Stimulated activated effector memory CD8-positive, alpha-beta T cell treated with anti-CD3 and anti-CD28 coated beads, Interleukin-12 subunit alpha, Interleukin-12 subunit beta, amount 100 ng/mL, for 72 hours (primary cell): ENCODE data around the gene MMP10.

Experiments used
- ATAC-seq: fragments of 150-1000 bp; cut with Tn5 transposase; 2 replicates; pipeline ENCODE4 v1.10.0; 2021
- DNase-seq, 2 donors: peaks; one replicate each; pipeline ENCODE4 v3.0.0; 2021 to 2022; ENCODE audit warnings: low spot score in 2 of 2
- H3K27ac Mint-ChIP-seq: one replicate; pipeline ENCODE4 v1.8.0; 2022; ENCODE audit warnings: mild to moderate bottlenecking, mixed read lengths
- H3K36me3 Mint-ChIP-seq: one replicate; pipeline ENCODE4 v1.8.0; 2022; ENCODE audit warnings: mild to moderate bottlenecking, mixed read lengths
- H3K4me1 Mint-ChIP-seq: one replicate; pipeline ENCODE4 v1.8.0; 2022; ENCODE audit warnings: mixed read lengths
- H3K4me3 Mint-ChIP-seq: one replicate; pipeline ENCODE4 v1.8.0; 2022; ENCODE audit warnings: mild to moderate bottlenecking, mixed read lengths
- H3K9me3 Mint-ChIP-seq: one replicate; pipeline ENCODE4 v1.8.0; 2022; ENCODE audit warnings: mixed read lengths

The MMP10 gene

GRCh38 chr11:102780491-102780918, at the start of gene MMP10:
Gene MMP10 (minus strand): TSS chr11:102780628. CDS start chr11:102780591, 37 bp downstream.
- H3K27ac Mint-ChIP-seq, result no peak within 1 kb of the TSS
- DNase-seq (no peak), ATAC-seq (no peak)
- no peaks in the 10 kb centered on the region for H3K9me3 Mint-ChIP-seq
- no peak within 1 kb of the TSS for H3K4me3 Mint-ChIP-seq
- no peaks in the 10 kb centered on the region for H3K4me1 Mint-ChIP-seq
- H3K36me3 Mint-ChIP-seq, result no peaks in the 10 kb centered on the region

DNA sequence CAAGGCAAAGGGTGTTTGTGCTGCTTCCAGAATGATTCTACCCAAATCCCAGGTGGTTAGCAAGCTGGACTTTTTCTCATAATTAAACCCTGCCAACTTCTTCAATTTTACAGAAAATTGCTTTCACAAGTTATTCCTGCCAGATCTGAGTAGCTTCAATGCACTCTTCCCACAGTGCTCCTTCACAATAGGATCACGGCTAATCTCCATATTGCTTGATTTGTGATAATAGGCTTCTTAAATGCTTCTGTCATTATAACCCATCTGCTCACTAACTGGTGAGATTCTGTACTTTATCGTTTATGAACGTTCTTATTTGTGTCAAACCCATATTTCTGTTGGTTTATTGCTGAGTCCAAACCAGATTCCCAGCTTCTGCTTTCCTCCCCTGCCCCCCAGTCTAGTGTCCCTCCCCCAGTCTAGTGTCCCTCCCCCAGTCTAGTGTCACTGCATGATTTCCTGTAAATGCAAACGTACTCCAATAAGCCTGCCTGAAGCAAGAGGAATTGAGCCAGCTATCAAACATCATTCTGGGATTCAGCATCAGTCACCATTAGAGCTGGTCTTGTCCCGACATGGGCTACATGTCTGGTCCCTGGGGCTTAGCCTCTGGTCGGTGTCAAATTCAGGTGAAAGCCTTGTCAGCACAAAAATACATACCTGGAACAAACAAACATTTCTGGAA, 49.0 kb upstream of the MMP10 start:
- Mint-ChIP-seq H3K36me3 (no peaks in the 10 kb centered on the region), H3K9me3 (no peaks in the 10 kb centered on the region), H3K27ac (no peak overlapping the region), H3K4me3 (no peak overlapping the region), H3K4me1 (no peaks in the 10 kb centered on the region)
- DNase-seq (no peak), ATAC-seq (no peak)

GRCh38 chr11:102824556-102824955, 44.1 kb upstream of the MMP10 start:
- no peaks in the 10 kb centered on the region for H3K4me1 Mint-ChIP-seq

DNA sequence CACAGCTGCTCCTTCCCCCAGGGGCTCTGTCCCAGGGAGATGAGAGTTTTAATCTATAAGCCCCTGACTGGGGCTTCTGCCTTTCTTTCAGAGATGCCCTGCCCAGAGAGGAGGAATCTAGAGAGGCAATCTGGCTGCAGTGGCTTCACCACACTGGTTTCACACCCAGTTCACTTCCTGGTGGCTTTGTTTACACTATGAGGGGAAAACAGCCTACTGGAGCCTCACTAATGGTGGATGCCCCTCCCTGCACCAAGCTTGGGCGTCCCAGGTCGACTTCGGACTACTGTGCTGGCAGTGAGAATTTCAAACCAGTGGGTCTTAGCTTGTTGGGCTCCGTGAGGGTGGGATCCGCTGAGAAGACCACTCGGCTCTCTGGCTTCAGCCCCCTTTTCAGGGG, 39.1 kb upstream of the MMP10 start:
- ATAC-seq (no peak), DNase-seq (no peak)
- Mint-ChIP-seq H3K4me3 (no peak overlapping the region), H3K4me1 (no peaks in the 10 kb centered on the region), H3K36me3 (no peaks in the 10 kb centered on the region), H3K9me3 (peaks cover 8% of the 10 kb centered on the region), H3K27ac (no peak overlapping the region)

More at GRCh38 chr11:102824556-102824955, 44.1 kb upstream of the MMP10 start:
- no peak overlapping the region for H3K27ac Mint-ChIP-seq
- no peak overlapping the region for H3K4me3 Mint-ChIP-seq
- DNase-seq (no peak), ATAC-seq (no peak)
- no peaks in the 10 kb centered on the region for H3K9me3 Mint-ChIP-seq
- no peaks in the 10 kb centered on the region for H3K36me3 Mint-ChIP-seq

GRCh38 chr11:102813484-102813883, 33.1 kb upstream of the MMP10 start:
- no peaks in the 10 kb centered on the region for H3K36me3 Mint-ChIP-seq
- no peak for DNase-seq
- no peak for ATAC-seq
- no peak overlapping the region for H3K27ac Mint-ChIP-seq
- H3K4me1 Mint-ChIP-seq, result no peaks in the 10 kb centered on the region
- H3K9me3 Mint-ChIP-seq, result peaks cover 11% of the 10 kb centered on the region
- H3K4me3 Mint-ChIP-seq, result no peak overlapping the region

DNA sequence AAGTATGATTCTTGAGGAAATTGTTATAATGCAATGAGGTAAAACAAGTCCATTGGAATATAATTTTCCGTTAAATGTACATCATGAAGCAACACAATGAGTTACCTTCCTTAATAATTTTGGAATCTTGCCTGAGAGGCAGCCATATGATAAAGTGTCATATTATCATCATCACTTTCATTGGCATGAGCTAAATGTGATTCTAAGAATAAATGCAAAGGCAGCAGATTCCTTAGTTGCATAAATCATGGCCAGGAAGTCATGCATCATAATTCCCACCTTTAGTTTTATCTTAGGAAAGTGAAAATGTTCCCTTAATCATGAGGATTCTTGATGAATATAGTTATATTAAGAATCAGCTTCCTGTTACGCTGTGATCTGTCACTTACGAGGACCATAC, 31.8 kb upstream of the MMP10 start:
- Mint-ChIP-seq H3K4me1 (no peaks in the 10 kb centered on the region), H3K9me3 (peaks cover 8% of the 10 kb centered on the region), H3K36me3 (no peaks in the 10 kb centered on the region), H3K4me3 (no peak overlapping the region), H3K27ac (no peak overlapping the region)
- DNase-seq (no peak), ATAC-seq (no peak)

DNA sequence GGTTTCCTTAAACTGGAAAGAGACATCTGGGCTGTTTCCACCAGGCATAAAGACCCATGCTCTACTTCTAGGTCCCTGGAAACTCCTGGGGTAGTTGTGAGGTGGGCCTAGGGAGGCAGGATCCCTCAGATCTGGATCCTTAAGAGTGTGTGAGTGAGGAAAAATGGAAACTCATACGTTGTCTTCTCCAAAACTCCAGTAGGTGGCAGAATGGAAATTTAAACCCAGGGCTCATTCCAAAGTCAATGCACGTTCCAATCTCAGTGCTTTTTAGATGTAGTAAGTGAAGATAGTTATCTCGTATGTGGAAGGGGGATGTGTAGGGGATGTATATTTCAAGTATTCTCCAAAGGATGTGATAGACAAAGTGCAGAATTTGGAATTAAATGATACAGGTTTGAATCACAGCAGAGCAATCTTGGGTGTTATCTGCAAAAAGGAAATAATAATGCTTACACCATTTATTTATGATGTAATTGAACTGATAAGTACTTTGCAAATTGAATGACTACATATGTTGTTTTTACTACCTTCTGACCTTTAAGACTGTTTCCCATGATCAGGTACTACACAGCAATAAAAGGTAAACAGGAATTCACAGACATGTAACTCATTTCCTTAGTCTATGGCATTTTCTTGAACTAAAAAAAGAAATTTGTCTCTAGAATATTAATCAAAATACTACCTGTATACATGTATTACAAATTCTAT, 30.7 kb upstream of the MMP10 start:
- Mint-ChIP-seq H3K4me3 (no peak overlapping the region), H3K27ac (no peak overlapping the region), H3K9me3 (peaks cover 3% of the 10 kb centered on the region), H3K4me1 (no peaks in the 10 kb centered on the region), H3K36me3 (no peaks in the 10 kb centered on the region)
- ATAC-seq (no peak), DNase-seq (no peak)

DNA sequence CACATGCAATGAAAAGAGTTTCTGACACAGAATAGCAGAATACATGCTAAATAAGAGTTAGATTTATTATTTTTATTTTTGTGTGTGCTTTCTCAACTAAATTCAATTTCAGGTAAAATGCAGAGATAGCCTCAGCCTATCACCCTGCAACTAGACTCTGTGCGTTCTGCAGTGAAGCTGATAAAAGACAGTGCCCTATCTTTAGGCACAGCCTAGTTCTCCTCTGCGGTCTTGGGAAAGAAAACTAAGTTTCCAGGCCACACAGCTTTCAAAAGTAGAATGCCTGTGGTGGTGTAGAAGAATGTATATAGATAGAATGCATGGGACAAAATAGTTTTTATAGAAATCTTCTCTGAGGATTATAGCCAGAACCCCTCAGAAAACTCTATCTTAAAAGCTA, 29.5 kb upstream of the MMP10 start:
- Mint-ChIP-seq H3K9me3 (peaks cover 3% of the 10 kb centered on the region), H3K27ac (no peak overlapping the region), H3K4me1 (no peaks in the 10 kb centered on the region), H3K36me3 (no peaks in the 10 kb centered on the region), H3K4me3 (no peak overlapping the region)
- ATAC-seq (no peak), DNase-seq (no peak)

DNA sequence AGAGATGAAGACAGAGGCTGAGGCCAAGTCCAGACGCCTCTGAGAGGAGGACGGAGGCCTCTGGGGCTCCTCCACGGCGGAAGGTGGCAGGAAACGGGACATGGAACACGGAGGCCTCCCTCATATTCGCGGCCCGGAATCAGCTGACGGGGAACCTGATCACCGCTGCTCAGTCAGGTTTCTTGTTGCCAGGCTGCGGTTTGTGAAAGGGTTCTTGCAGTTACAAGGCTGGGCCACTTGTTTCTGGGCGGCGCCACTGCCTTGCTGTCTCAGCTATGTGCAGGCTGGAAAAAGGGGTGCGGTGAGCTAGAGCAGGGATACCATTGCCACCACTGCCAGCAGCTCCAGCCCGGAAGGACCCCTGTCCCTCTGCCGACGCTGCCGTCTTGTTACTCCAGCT, 27.5 kb upstream of the MMP10 start:
- peak; percentile 49 for ATAC-seq
- H3K9me3 Mint-ChIP-seq, result no peaks in the 10 kb centered on the region
- H3K4me1 Mint-ChIP-seq, result no peaks in the 10 kb centered on the region
- H3K36me3 Mint-ChIP-seq, result no peaks in the 10 kb centered on the region
- H3K27ac Mint-ChIP-seq, result no peak overlapping the region
- DNase-seq, result no peak
- no peak overlapping the region for H3K4me3 Mint-ChIP-seq

GRCh38 chr11:102806296-102806695, 25.9 kb upstream of the MMP10 start:
- no peaks in the 10 kb centered on the region for H3K36me3 Mint-ChIP-seq
- no peaks in the 10 kb centered on the region for H3K4me1 Mint-ChIP-seq
- H3K9me3 Mint-ChIP-seq, result no peaks in the 10 kb centered on the region
- no peak overlapping the region for H3K27ac Mint-ChIP-seq
- ATAC-seq (no peak), DNase-seq (no peak)
- H3K4me3 Mint-ChIP-seq, result no peak overlapping the region

DNA sequence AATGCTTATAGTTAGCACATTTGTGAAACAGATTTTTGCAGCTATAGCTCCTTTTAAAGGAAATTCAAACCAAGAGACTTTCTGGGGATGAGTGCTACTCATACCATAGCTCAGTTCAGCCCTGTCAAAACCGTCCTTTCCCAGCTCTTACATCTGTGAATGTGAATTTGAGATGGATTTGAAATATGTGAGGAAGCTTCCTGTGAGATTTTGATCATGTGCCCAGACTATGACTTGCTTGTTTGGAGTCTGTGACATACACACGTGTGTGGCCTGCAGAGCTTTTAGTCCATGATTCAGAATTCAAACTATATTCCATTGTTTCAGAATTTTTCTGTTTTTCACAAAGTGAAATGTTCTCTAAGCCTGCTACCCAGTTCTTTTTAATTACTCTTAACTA, 21.9 kb upstream of the MMP10 start:
- Mint-ChIP-seq H3K4me1 (no peaks in the 10 kb centered on the region), H3K36me3 (no peaks in the 10 kb centered on the region), H3K27ac (no peak overlapping the region), H3K4me3 (no peak overlapping the region), H3K9me3 (no peaks in the 10 kb centered on the region)
- DNase-seq, result no peak
- peak; percentile 21 for ATAC-seq

DNA sequence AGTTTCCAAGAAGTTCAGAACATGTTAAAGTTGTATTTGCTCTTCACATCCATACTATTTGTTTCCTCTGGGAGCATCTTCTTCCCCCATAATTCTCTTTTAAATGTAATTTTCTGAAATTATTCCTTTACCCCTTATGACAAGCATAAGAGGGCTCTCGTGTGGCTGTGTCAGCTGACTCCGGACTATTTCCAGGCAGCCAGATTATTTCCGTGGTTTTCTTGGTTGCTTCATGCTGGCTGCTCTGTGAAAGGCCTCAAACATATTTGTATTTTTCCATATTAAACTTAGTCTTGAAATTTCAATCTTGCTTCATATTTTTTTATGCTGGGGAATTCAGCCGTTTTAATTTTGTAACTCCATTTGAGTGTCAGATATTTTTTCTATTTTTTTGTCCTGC, 20.3 kb upstream of the MMP10 start:
- Mint-ChIP-seq H3K27ac (no peak overlapping the region), H3K36me3 (no peaks in the 10 kb centered on the region), H3K4me3 (no peak overlapping the region), H3K4me1 (no peaks in the 10 kb centered on the region), H3K9me3 (no peaks in the 10 kb centered on the region)
- ATAC-seq (no peak), DNase-seq (no peak)

- Mint-ChIP-seq H3K9me3 (no peaks in the 10 kb centered on the region), H3K4me3 (no peak overlapping the region), H3K27ac (no peak overlapping the region), H3K36me3 (no peaks in the 10 kb centered on the region), H3K4me1 (no peaks in the 10 kb centered on the region)
- ATAC-seq, result no peak
- DNase-seq, result no peak
These were observed 19.4 kb upstream of the MMP10 start for GRCh38 chr11:102799681-102800340.

GRCh38 chr11:102798012-102798746, 17.8 kb upstream of the MMP10 start, which contains the start of gene MMP1:
Gene MMP1 (minus strand): TSS chr11:102798160. CDS start chr11:102798092, 68 bp downstream.
- H3K9me3 Mint-ChIP-seq, result no peaks in the 10 kb centered on the region
- ATAC-seq, result peak; percentile 15

DNA sequence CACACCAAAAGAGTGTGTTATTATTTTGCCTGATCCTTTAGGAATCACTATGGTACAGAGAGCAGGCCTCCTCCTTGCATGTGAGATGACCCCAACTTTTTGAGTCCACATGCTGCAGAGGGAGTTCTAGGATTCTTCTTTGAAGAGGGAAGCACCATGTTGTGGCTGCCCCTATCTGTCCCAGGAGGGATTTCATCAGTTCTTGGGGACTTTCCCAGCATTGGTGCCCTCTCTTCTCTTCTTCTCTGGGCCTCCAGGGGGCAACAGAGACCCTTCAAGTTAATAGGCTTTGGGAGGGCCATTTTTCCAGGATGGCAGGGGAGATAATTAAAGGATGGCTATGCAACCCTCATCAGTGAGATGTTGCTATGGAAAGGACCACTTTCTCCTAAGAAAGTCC, 14.0 kb upstream of the MMP10 start:
- ATAC-seq, result peak; percentile 60
- Mint-ChIP-seq H3K4me3 (no peak overlapping the region), H3K4me1 (no peaks in the 10 kb centered on the region), H3K36me3 (no peaks in the 10 kb centered on the region), H3K9me3 (no peaks in the 10 kb centered on the region), H3K27ac (no peak overlapping the region)
- DNase-seq, result peak in 1 of 2 donors; percentile 51

More at GRCh38 chr11:102798012-102798746, 17.8 kb upstream of the MMP10 start, which contains the start of gene MMP1:
- no peak within 1 kb of the TSS for H3K27ac Mint-ChIP-seq
- no peaks in the 10 kb centered on the region for H3K4me1 Mint-ChIP-seq
- H3K36me3 Mint-ChIP-seq, result no peaks in the 10 kb centered on the region
- H3K4me3 Mint-ChIP-seq, result no peak within 1 kb of the TSS
- DNase-seq, result no peak
